ENCODE measurements around the gene EFCAB8.
"Not testable (repeated sequence)": the region's sequence is repeated elsewhere in the genome, so short reads cannot be mapped to it uniquely, and the experiment has no call there.

Gene EFCAB8

GRCh38 chr20:32888636-32889035 lies 29.9 kb downstream of the EFCAB8 start:
- Mint-ChIP-seq H3K27ac (no peak overlapping the region), H3K27me3 (no peaks in the 10 kb centered on the region), H3K4me3 (no peak overlapping the region), H3K9me3 (ENCODE audit: low read depth) (no peaks in the 10 kb centered on the region), H3K4me1 (ENCODE audit: low read depth) (no peaks in the 10 kb centered on the region), H3K36me3 (peaks cover 2% of the 10 kb centered on the region)

DNA sequence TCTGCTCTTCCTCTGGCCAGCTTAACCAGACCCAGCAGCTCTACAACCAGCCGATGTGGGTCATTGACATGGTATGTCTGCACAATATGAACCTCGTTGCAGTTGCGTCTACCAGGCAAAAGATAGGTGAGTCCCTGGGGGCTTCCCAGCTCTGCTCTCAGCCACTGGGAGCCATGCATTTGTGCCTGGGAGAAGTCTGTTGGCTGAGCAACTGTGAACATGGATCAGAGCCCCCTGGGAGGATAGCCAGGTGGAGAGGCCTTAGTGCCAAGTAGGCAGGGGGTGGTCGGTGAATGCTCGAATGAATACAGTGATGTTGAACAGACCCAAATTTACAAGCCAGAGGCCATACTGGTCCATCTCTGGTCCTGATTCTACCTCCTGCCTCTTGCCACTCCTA lies 30.6 kb downstream of the EFCAB8 start:
- H3K36me3 Mint-ChIP-seq: peaks cover 2% of the 10 kb centered on the region
- no peak overlapping the region for H3K27ac Mint-ChIP-seq
- no peaks in the 10 kb centered on the region for H3K9me3 Mint-ChIP-seq (ENCODE audit: low read depth)
- H3K27me3 Mint-ChIP-seq: no peaks in the 10 kb centered on the region
- no peaks in the 10 kb centered on the region for H3K4me1 Mint-ChIP-seq (ENCODE audit: low read depth)
- H3K4me3 Mint-ChIP-seq: no peak overlapping the region

DNA sequence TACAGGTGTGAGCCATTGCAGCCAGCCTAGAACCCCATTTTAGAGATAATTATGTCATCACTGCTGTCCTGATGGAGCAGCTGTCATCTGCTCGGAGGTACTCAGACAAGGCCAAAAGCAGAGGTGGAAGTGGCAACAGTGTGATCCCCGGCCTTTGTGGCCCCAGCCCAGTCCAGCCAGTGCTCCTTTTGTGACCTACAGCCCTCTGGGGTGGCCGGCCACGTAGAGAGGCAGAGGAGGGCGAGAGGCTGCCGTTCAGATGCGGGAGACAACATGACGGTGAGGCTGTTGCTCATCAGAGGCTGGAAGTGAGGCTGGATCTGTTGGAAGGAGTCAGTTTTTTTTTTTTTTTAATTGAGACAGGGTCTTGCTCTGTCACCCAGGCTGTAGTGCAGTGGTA lies 32.8 kb downstream of the EFCAB8 start:
- no peak overlapping the region for H3K27ac Mint-ChIP-seq
- H3K36me3 Mint-ChIP-seq: no peaks in the 10 kb centered on the region
- H3K9me3 Mint-ChIP-seq (ENCODE audit: low read depth): no peaks in the 10 kb centered on the region
- H3K4me3 Mint-ChIP-seq: no peak overlapping the region
- no peaks in the 10 kb centered on the region for H3K4me1 Mint-ChIP-seq (ENCODE audit: low read depth)
- no peaks in the 10 kb centered on the region for H3K27me3 Mint-ChIP-seq

GRCh38 chr20:32891926-32892660 lies 33.4 kb downstream of the EFCAB8 start:
- H3K4me1 Mint-ChIP-seq (ENCODE audit: low read depth): no peaks in the 10 kb centered on the region
- no peak overlapping the region for H3K27ac Mint-ChIP-seq
- no peaks in the 10 kb centered on the region for H3K9me3 Mint-ChIP-seq (ENCODE audit: low read depth)
- no peaks in the 10 kb centered on the region for H3K27me3 Mint-ChIP-seq
- H3K4me3 Mint-ChIP-seq: no peak overlapping the region
- no peaks in the 10 kb centered on the region for H3K36me3 Mint-ChIP-seq

DNA sequence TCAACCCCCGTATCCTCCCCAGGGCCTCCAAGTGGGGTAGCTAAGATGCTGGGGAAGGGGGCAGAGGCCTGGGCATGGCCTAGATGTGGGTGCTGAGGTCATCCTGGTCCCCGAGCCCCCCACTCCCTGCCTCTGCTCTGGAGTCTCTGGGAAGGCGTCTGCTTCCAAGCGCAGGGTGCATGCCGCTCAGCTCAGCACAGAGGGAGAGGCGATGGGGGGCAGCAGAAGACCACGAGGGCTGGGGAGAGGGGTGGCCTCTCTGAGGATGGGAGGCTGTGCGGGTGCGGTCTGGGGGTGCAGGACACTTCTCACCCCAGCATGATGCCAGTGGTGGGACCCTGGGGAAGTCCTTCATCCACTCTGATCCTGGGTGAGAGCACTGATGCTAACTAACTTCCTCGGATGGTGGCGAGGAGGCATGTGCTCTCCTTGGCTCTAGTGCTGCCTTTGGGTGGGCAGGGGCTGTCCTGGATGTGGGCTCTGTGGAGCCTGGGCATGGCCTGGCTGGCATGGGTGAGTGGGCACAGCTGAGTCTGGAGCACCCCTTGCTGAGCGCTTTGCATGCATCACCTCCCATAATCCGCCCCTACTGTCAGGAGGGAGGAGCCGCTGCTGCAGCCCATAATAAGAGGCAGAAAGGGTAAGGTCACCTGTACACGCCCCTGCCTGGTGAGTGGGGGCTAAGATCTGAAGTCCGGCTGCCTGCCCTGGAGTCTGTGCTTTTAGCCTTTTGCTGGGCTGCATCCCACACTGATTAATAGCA lies 34.7 kb downstream of the EFCAB8 start:
- H3K27ac Mint-ChIP-seq: no peak overlapping the region
- no peaks in the 10 kb centered on the region for H3K9me3 Mint-ChIP-seq (ENCODE audit: low read depth)
- H3K27me3 Mint-ChIP-seq: no peaks in the 10 kb centered on the region
- no peak overlapping the region for H3K4me3 Mint-ChIP-seq
- no peaks in the 10 kb centered on the region for H3K4me1 Mint-ChIP-seq (ENCODE audit: low read depth)
- no peaks in the 10 kb centered on the region for H3K36me3 Mint-ChIP-seq

GRCh38 chr20:32894026-32894483 lies 35.3 kb downstream of the EFCAB8 start:
- H3K27me3 Mint-ChIP-seq: no peaks in the 10 kb centered on the region
- H3K36me3 Mint-ChIP-seq: no peaks in the 10 kb centered on the region
- no peaks in the 10 kb centered on the region for H3K9me3 Mint-ChIP-seq (ENCODE audit: low read depth)
- H3K27ac Mint-ChIP-seq: no peak overlapping the region
- no peaks in the 10 kb centered on the region for H3K4me1 Mint-ChIP-seq (ENCODE audit: low read depth)
- H3K4me3 Mint-ChIP-seq: no peak overlapping the region

DNA sequence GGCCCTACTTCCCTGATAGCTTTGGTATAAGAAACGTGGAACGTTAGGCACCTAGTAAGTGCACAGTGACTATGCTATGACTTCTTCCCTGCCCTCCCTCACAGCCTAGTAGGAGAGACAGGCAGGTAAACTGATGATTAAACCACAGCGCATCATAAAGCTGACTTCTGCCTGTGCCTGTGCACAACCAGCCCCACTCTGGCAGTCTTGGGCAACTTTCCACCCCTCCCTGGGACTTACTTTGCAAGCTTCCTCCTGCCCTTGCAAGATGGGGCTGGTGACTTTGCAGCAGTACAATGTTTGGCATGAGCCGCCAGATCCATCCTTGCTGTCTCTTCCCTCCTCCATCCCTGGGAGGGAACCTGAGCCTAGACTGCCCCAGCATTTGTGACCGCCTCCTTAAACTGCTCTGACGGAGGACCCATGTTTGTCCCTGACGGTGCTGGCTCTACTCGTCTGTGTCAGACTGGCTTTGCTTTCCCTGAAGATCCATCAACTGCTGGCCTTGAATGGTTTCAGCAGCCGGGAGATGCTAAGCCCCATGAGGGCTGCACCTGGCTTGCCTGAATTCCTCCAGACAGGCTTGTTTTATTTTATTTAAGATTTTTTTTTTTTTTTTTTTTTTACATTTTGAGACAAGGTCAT lies 36.1 kb downstream of the EFCAB8 start:
- H3K4me3 Mint-ChIP-seq: no peak overlapping the region
- H3K27me3 Mint-ChIP-seq: no peaks in the 10 kb centered on the region
- no peaks in the 10 kb centered on the region for H3K36me3 Mint-ChIP-seq
- no peak overlapping the region for H3K27ac Mint-ChIP-seq
- H3K9me3 Mint-ChIP-seq (ENCODE audit: low read depth): no peaks in the 10 kb centered on the region
- no peaks in the 10 kb centered on the region for H3K4me1 Mint-ChIP-seq (ENCODE audit: low read depth)

DNA sequence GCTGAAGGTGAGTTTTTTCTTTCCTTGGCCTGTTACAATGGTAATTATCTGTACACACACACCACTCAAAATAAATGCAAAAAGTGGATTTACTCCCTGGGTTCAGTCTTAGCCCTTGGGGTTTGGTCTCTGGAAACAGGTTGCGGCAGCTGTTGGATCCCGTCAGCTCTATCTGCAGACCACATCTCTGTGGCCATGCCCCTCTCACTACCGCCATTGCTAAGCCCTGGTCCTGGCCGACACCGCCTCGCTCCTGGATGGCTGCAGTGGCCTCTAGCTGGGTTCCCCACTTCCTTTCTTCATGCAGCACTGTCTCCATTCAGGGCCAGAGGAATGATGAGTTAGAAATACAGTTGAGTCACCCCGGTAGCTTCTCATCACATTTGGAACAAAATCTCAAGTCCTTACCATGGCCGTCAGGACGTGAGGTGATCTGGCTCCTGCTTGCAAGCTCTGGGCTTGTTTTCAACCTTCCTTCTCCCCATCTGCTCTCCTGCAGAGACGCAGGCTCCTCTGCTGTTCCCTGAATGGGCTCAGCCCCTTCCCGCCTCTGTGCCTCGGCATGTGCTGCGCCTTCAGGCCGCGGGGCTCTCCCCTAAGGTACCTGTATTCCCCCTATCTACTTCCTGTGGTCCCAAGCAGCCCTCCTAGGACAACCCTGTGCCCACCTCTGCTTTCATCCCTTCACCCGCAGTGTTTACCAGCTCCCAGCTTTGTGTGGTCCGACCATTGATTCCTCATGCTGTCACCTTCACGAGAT lies 38.0 kb downstream of the EFCAB8 start:
- Mint-ChIP-seq H3K27ac (peak overlapping the region; percentile 34), H3K4me3 (no peak overlapping the region), H3K36me3 (no peaks in the 10 kb centered on the region), H3K9me3 (ENCODE audit: low read depth) (no peaks in the 10 kb centered on the region), H3K27me3 (no peaks in the 10 kb centered on the region), H3K4me1 (ENCODE audit: low read depth) (no peaks in the 10 kb centered on the region)

- Mint-ChIP-seq H3K36me3 (no peaks in the 10 kb centered on the region), H3K4me1 (ENCODE audit: low read depth) (peaks cover 10% of the 10 kb centered on the region), H3K27me3 (no peaks in the 10 kb centered on the region), H3K4me3 (no peak overlapping the region), H3K27ac (no peak overlapping the region), H3K9me3 (ENCODE audit: low read depth) (no peaks in the 10 kb centered on the region)
Observed at GRCh38 chr20:32898729-32899128, 40.0 kb downstream of the EFCAB8 start.

- H3K27ac Mint-ChIP-seq: no peak overlapping the region
- no peak overlapping the region for H3K4me3 Mint-ChIP-seq
- peaks cover 23% of the 10 kb centered on the region for H3K4me1 Mint-ChIP-seq (ENCODE audit: low read depth)
- no peaks in the 10 kb centered on the region for H3K9me3 Mint-ChIP-seq (ENCODE audit: low read depth)
- H3K27me3 Mint-ChIP-seq: no peaks in the 10 kb centered on the region
- H3K36me3 Mint-ChIP-seq: no peaks in the 10 kb centered on the region
Observed at GRCh38 chr20:32902456-32903420, 44.0 kb downstream of the EFCAB8 start.

DNA sequence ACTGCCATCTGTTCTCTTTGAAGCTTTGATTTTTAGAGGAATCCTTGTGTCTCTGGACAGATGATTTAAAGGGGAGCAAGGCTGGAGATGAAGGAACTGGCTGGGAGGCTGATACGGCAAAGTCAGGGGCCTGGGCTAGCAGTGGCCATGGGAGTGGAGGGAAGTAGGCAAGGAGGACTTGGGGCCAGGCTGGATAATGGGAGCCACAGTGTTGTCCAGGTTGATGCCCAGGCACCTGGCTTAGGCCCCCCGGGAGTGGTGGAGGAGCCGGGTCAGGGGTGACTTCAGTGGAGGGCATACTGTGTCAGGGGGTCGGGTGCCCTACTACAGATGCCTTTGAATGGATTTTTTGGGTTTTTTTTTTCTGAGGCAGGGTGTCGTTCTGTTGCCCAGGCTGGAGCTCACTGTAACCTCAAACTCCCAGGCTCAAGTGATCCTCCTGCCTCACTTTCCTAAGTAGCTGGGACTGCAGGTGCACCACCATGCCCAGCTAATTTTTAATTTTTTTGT lies 45.0 kb downstream of the EFCAB8 start:
- Mint-ChIP-seq H3K9me3 (ENCODE audit: low read depth) (no peaks in the 10 kb centered on the region), H3K4me3 (no peak overlapping the region), H3K27ac (no peak overlapping the region), H3K27me3 (no peaks in the 10 kb centered on the region), H3K36me3 (no peaks in the 10 kb centered on the region), H3K4me1 (ENCODE audit: low read depth) (peaks cover 28% of the 10 kb centered on the region)

DNA sequence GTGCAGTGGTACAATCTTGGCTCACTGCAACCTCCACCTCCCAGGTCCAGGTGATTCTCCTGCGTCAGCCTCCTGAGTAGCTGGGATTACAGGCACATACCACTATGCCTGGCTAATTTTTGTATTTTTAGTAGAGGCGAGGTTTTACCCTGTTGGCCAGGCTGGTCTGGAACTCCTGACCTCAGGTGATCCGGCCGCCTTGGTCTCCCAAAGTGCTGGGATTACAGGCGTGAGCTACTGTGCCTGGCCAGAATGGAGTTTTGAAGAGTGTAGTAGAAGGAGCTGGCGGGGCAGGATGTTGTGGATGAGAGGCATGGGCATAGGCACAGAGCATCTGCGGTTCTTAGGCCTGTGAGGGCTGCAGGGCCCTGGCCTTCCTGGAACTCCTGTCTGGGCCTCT lies 46.0 kb downstream of the EFCAB8 start:
- not testable (repeated sequence) for H3K4me3 Mint-ChIP-seq; H3K27ac Mint-ChIP-seq; H3K9me3 Mint-ChIP-seq (ENCODE audit: low read depth); H3K27me3 Mint-ChIP-seq; H3K36me3 Mint-ChIP-seq
- H3K4me1 Mint-ChIP-seq (ENCODE audit: low read depth): peaks cover 35% of the 10 kb centered on the region

DNA sequence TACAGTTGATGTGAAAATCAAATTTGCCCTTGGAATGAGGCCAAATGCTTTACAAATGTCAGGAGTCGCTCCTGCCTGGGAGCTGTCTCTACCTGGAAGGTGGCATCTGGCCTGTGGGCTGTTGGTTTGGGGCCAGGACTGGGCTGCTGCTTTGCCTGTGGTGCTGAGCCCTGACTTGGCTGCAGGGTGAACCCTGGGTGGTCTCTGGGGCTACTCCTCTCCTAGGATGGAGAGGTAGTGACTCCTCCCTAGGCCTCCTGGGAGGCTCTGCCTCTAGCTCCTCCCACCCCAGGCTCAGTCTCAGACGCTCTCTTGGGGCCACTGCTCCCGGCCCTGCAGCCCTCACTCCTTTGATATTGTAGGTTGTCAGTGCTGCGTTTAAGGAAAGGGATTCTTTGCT lies 47.5 kb downstream of the EFCAB8 start:
- Mint-ChIP-seq H3K4me1 (ENCODE audit: low read depth) (peaks cover 36% of the 10 kb centered on the region), H3K4me3 (no peak overlapping the region), H3K27me3 (no peaks in the 10 kb centered on the region), H3K9me3 (ENCODE audit: low read depth) (no peaks in the 10 kb centered on the region), H3K36me3 (no peaks in the 10 kb centered on the region), H3K27ac (no peak overlapping the region)
